Iris pigment epithelial cell (primary cell): Measurements from ENCODE around the gene KCND2.
A peak's percentile ranks its signal among the peaks of the same experiment; 100 is the strongest.

Source experiments
- DNase-seq: peaks from one replicate; pipeline ENCODE4 v3.0.0-alpha.2; 2011; ENCODE audit warnings: low read depth

KCND2 gene

GRCh38 chr7:120412139-120413050 is 139.4 kb downstream of the KCND2 start:
- no peak for DNase-seq

GRCh38 chr7:120413164-120413563 is 140.2 kb downstream of the KCND2 start:
- no peak for DNase-seq

- DNase-seq: no peak
Observed at GRCh38 chr7:120417244-120417979, 144.4 kb downstream of the KCND2 start.

- DNase-seq: no peak
Observed at GRCh38 chr7:120421151-120421651, 148.2 kb downstream of the KCND2 start.

GRCh38 chr7:120431016-120431415 is 158.0 kb downstream of the KCND2 start:
- no peak for DNase-seq

- no peak for DNase-seq
Observed at GRCh38 chr7:120436487-120437060, 163.6 kb downstream of the KCND2 start.

GRCh38 chr7:120441850-120442249 is 168.9 kb downstream of the KCND2 start:
- no peak for DNase-seq

GRCh38 chr7:120442838-120443237 is 169.9 kb downstream of the KCND2 start:
- no peak for DNase-seq

- no peak for DNase-seq
Observed at GRCh38 chr7:120444650-120445049, 171.7 kb downstream of the KCND2 start.

- no peak for DNase-seq
Observed at GRCh38 chr7:120445276-120445675, 172.3 kb downstream of the KCND2 start.

GRCh38 chr7:120452665-120453064 is 179.7 kb downstream of the KCND2 start:
- no peak for DNase-seq

GRCh38 chr7:120456699-120457098 is 183.7 kb downstream of the KCND2 start:
- no peak for DNase-seq

GRCh38 chr7:120460949-120461348 is 188.0 kb downstream of the KCND2 start:
- DNase-seq: no peak

- peak; percentile 2 for DNase-seq
Observed at GRCh38 chr7:120462991-120463390, 190.0 kb downstream of the KCND2 start.

GRCh38 chr7:120464104-120464503 is 191.1 kb downstream of the KCND2 start:
- DNase-seq: no peak

- DNase-seq: no peak
Observed at GRCh38 chr7:120467676-120468075, 194.7 kb downstream of the KCND2 start.

GRCh38 chr7:120468611-120469010 is 195.6 kb downstream of the KCND2 start:
- no peak for DNase-seq

GRCh38 chr7:120472892-120473291 is 199.9 kb downstream of the KCND2 start:
- no peak for DNase-seq

- no peak for DNase-seq
Observed at GRCh38 chr7:120473352-120473751, 200.4 kb downstream of the KCND2 start.

GRCh38 chr7:120475994-120476393 is 203.0 kb downstream of the KCND2 start:
- DNase-seq: no peak

- DNase-seq: no peak
Observed at GRCh38 chr7:120480472-120480871, 207.5 kb downstream of the KCND2 start.

- DNase-seq: no peak
Observed at GRCh38 chr7:120480930-120481329, 208.0 kb downstream of the KCND2 start.

- DNase-seq: no peak
Observed at GRCh38 chr7:120486164-120486563, 213.2 kb downstream of the KCND2 start.
